ENCODE results near the gene ARMC9. TPM values are rescaled to one million over a fixed set of nuclear protein-coding genes. Genes with fewer than 3 reads are reported as not detected.
"Not testable (repeated sequence)": the region's sequence is repeated elsewhere in the genome, so short reads cannot be mapped to it uniquely, and the experiment has no call there.

Gene ARMC9
- total RNA-seq, 1 experiment from 2014 or later, result 41.9 TPM

DNA sequence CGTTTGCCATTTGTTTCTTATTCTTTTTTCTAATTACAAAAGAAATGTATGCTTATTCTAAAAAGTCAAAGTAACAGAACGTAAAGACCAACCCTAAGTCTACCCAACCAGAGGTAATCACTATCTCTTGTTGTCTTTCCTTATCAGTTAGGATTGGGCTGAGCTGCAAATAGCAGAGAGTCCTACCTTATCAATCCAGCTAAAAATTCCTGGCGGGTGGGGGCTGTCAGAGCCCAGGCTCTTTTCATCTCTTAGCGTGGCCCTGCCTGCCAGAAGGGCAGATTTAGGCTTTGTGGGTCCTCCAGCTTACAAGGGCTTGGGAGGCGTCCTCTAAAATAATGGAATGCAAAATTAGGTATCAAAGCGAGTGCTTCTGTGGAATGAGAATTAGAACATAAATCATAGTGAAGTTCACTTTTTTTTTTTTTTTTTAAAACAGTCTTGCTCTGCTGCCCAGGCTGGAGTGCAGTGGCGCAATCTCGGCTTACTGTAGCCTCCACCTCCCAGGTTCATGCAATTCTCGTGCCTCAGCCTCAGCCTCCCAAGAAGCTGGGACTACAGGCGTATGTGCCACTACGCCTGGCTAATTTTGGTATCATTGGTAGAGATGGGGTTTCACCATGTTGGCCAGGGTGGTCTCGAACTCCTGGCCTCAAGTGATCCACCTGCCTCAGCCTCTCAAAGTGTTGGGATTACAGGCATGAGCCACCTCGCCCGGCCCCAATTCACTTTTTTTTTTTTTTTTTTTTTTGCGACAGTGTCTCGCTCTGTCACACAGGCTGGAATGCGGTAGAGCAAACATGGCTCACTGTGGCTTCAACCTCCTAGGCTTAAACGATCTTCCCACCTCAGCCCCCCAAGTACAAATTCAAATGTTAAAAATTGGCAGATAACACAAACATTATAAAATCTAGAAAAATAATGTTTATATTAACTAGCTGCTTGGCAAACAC is 139.7 kb downstream of the ARMC9 start:
- DNase-seq (ENCODE audit: low spot score), result no peak

DNA sequence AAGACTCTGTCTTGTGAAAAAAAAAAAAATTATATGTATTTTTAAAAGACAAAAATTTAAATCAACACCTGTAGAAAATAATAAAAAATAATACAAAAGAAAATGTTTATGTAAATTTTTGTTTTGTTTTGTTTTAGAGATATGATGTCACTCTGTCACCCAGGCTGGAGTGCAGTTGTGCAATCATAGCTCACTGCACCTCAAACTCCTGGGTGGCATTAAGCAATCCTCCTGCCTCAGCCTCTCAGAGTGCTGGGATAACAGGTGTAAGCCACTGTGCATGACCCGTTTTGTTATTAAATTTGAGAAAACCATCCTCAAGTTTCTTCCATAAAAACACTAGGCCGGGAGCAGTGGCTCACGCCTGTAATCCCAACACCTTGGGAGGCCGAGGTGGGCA is 140.9 kb downstream of the ARMC9 start:
- DNase-seq (ENCODE audit: low spot score), result no peak

GRCh38 chr2:231341100-231341499 is 142.7 kb downstream of the ARMC9 start:
- DNase-seq (ENCODE audit: low spot score), result no peak

GRCh38 chr2:231342061-231342711 is 143.8 kb downstream of the ARMC9 start:
- no peak for DNase-seq (ENCODE audit: low spot score)

- DNase-seq (ENCODE audit: low spot score), result no peak
These were observed 144.7 kb downstream of the ARMC9 start for GRCh38 chr2:231343006-231343710.

- DNase-seq (ENCODE audit: low spot score), result no peak
These were observed 145.6 kb downstream of the ARMC9 start for GRCh38 chr2:231343988-231344387.

- no peak for DNase-seq (ENCODE audit: low spot score)
These were observed 146.4 kb downstream of the ARMC9 start for GRCh38 chr2:231344851-231345250.

GRCh38 chr2:231347081-231347480 is 148.7 kb downstream of the ARMC9 start:
- no peak for DNase-seq (ENCODE audit: low spot score)

DNA sequence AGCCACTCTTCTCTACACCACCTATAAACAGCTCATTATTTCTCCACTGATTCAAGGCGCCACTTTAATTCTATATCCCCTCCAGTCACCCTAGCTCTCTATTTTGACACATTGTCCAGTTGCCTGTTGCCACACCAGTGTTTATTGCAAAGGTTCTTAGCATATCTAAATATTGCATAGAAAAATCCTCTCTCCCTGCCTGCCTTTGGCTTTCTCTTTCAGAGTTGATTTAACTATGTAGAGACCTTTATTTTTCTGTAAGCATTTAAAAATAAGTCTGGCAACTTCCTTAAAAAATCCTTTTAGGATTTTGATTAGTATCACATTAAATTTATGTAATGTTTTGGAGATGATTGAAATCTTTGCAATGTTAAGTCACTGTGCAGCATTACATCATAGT is 149.2 kb downstream of the ARMC9 start:
- DNase-seq (ENCODE audit: low spot score), result no peak

DNA sequence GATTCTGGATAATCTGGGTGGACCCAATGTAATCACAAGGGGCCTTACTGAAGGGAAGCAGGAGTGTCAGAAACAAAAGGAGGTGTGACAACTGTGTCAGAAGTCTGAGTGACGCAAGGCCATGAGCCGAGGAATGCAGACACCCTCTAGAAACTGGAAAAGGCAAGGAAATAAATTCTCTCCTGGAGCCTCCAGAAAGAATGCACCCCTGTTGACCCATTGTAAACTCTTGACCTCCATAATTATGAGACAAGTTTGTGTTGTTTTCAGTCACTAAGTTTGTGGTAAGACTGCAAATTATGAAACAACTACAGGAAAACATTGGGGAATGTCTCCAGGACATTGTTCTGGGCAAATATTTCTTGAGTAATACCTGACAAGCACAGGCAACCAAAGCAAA is 149.7 kb downstream of the ARMC9 start:
- DNase-seq (ENCODE audit: low spot score), result no peak

- DNase-seq (ENCODE audit: low spot score), result no peak
These were observed 150.4 kb downstream of the ARMC9 start for GRCh38 chr2:231348704-231349373.

DNA sequence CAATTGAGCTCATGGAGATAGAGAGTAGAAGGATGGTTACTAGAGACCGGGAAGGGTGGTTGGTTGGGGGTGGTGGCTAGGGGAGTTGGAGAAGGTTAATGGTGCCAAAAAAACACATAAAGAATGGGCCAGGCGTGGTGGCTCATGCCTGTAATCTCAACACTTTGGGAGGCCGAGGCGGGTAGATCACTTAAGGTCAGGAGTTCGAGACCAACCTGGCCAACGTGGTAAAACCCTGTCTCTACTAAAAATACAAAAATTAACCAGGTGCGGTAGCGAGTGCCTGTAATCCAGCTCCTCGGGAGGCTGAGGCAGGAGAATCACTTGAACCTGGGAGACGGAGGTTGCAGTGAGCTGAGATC is 150.9 kb downstream of the ARMC9 start:
- DNase-seq (ENCODE audit: low spot score), result not testable (repeated sequence)

- DNase-seq (ENCODE audit: low spot score), result no peak
These were observed 153.2 kb downstream of the ARMC9 start for GRCh38 chr2:231351648-231352047.

DNA sequence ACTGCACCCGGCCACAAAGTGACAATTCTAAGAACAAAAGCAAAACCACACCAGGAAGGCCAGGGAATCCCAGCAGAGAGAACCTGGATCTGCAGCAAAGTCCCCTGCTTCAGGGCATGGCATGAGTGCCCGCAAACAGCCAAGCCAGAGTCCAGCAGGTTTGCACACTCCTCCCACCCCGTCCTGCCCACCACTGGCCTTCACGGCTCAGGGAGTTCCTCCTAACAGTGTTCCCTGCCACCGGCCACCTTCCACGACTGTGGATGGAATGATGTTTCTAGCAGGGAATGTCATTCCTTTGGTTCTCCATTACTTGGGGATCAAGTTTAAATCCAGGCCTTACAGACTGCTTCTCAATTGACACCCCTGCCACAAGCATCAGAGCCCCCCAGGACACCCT is 155.0 kb downstream of the ARMC9 start:
- DNase-seq (ENCODE audit: low spot score), result no peak

DNA sequence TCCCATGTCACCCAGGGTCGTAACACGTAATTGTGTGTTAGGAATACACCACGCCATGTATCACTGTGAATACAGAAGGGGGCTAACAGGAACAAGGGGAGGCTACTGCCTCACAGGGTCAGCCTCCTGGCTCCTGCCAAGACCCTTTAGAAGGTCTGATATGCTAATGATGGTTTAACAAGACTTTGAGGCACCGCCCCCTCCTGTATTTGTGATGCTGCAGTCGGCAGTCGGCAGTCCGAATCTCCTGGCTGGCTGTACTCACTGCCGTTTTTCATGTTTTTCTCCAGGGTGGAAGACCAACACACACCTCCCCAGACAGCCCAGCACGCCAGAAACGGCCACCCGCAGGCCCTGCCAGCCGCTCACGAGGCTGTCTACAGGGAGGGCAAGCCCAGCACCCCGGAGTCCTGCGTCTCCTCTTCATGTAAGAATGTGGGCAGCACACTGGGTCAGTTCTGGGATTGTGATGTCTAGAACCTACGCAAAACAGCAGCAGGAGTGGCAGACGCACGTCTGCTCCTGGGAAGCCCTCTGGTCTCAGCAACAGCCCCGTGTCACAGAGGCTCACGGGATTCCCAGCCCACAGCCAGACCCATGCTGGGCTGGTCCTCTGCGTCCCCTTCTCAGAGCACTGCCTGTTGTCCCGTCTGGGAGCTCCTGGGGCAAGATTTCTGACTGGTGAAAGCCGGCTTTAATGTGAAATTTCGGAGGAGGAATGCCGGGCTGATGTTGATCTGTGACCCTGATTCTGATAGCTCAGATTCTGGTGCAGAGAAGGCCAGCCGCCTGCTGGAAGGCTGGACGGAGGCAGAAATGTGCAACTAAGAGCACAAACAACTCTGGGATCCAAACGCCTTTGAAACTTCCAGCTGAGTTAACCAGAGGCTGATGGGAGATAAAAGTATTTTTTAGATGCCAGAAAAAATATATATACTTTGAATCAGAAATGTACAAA is 157.4 kb downstream of the ARMC9 start:
- no peak for DNase-seq (ENCODE audit: low spot score)

DNA sequence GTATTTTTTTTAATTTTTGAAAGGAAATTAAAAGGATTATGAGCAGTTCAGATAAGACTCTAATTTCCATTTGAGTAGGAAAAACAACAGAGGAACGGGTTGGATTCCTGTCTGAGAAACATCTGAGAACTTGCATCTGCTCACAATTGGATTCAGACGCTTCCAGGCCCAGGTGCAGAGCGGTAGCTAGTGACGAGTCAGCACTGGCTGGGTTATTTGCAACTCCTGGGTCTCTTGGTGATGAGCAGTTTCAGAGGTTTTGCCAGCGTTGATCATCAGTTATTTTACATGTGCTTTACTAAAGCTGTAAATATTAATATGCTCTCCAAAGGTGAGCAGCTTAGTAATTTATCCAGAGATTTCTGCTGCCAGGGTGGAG is 158.0 kb downstream of the ARMC9 start:
- no peak for DNase-seq (ENCODE audit: low spot score)

- DNase-seq (ENCODE audit: low spot score), result no peak
These were observed 158.6 kb downstream of the ARMC9 start for GRCh38 chr2:231357048-231357447.

DNA sequence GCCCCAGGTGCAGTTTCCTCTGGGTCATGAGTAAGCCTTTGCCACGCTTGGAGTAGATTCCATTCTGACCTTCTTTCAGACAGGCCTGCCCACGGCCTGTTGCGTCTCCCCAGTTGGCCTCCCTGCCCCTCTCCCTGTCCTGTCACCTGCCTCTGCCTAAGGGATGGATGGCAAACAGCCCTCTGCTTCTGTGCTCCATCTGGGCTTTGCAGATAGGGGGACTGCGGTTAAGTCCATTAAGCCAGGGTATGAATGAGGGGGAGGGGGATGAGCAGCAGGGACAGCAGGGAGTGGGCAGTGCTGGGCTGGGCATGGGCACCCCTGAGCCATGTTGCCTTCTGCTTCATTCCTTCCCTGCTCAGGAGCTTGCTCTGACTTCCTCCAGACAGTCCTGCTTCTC is 159.5 kb downstream of the ARMC9 start:
- DNase-seq (ENCODE audit: low spot score), result no peak

DNA sequence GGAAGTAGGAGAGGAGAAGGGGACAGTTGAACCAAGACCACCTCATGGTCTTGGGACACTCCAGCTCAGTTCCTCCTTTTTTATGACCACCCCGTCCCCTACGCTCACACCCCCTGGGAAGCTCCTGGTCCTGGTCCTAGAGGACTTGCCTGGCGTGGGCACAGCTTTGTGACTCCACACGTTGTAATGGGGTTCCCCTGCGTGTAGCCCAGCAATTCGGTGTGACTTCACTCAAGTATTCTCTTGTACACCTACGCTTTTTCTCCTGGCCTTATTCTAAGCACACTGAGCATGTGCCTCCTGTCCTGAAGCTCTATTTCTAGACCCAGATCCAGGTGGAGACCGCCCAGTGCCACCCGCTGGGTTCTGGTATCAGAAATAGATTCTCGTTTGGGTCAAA is 161.0 kb downstream of the ARMC9 start:
- DNase-seq (ENCODE audit: low spot score), result no peak

DNA sequence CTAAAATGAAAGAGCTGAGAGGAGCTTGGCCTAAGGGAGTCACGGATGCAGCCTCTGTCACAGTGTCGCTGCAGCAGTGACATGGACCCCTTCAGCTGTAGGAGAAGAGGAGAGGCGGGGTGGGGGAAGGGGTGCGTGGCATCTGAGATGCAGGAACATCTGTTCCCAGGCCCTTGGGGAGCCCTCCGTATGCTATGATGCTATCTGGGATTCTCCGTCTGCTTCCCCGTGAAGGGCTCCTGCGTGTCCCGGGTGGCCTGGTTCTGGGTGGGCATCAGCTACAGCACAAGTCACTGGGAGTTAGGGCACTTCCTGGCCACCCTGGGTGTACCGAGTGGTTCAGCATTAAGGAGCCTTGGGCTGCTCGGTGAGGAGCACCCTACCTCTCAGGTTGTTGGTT is 161.5 kb downstream of the ARMC9 start:
- DNase-seq (ENCODE audit: low spot score), result no peak

- DNase-seq (ENCODE audit: low spot score), result no peak
These were observed 162.0 kb downstream of the ARMC9 start for GRCh38 chr2:231360401-231360800.
